BLaER1 treated with 17β-estradiol and CSF1 and Interleukin-3, amounts not matched to agents 10 nM and 100 nM (cell line): ENCODE measurements around the gene APOH.
A peak's percentile ranks its signal among the peaks of the same experiment; 100 is the strongest.

Experiments
- H3K27ac ChIP-seq, 11 experiments: shearing (Covaris generic); formaldehyde crosslinking; 2 replicates each; pipeline ENCODE4 v1.8.1; 2022
- H3K27me3 ChIP-seq, 11 experiments: shearing (Covaris generic); formaldehyde crosslinking; 2 replicates each; pipeline ENCODE4 v1.8.1; 2022
- H3K36me3 ChIP-seq, 11 experiments: shearing (Covaris generic); formaldehyde crosslinking; 2 replicates each; pipeline ENCODE4 v1.8.1; 2022
- H3K4me1 ChIP-seq, 10 experiments: shearing (Covaris generic); formaldehyde crosslinking; 2 replicates each; pipeline ENCODE4 v1.8.1; 2022
- H3K4me2 ChIP-seq, 11 experiments: shearing (Covaris generic); formaldehyde crosslinking; 2 replicates each; pipeline ENCODE4 v1.8.1; 2022
- H3K4me3 ChIP-seq, 10 experiments: shearing (Covaris generic); formaldehyde crosslinking; 2 replicates each; pipeline ENCODE4 v1.8.1; 2022
- H3K9ac ChIP-seq, 11 experiments: shearing (Covaris generic); formaldehyde crosslinking; 2 replicates each; pipeline ENCODE4 v1.8.1; 2022
- H3K9me3 ChIP-seq, 11 experiments: shearing (Covaris generic); formaldehyde crosslinking; replicated peaks in 1 of 11; 2 replicates each; pipeline ENCODE4 v1.8.1; 2022
- H4K20me1 ChIP-seq, 11 experiments: shearing (Covaris generic); formaldehyde crosslinking; 2 replicates each; pipeline ENCODE4 v1.8.1; 2022
- Cebpa-rat ChIP-seq, 11 experiments: shearing (Covaris generic); IDR thresholded peaks; 2 replicates each; pipeline ENCODE4 v1.8.1; 2022

Gene APOH

DNA sequence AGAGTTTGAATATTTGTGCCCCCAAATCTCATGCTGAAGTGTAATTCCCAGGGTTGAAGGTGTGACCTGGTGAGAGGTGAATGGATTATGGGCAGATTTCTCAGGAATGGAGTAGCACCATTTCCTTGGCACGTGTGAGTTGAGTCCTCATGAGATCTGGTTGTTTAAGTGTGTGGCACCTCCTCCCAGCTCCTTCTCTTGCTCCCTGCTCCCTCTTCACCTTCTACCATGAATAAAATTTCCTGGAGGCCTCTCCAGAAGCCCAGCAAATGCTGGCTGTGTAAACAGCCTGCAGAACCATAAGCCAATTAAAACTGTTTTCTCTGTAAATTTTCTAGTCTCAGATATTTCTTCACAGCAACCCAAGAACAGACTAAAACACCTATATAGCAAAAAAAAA lies 12.6 kb upstream of the APOH start:
- Histone ChIP-seq H3K27ac (no peak overlapping the region), H4K20me1 (no peaks in the 10 kb centered on the region), H3K27me3 (peaks cover 0 to 43% (median 0%) of the 10 kb centered on the region in 11 experiments; a peak in 6 of 22 replicates), H3K4me1 (peaks cover 10 to 31% (median 20%) of the 10 kb centered on the region in 10 experiments), H3K4me3 (no peak overlapping the region), H3K9me3 (no peaks in the 10 kb centered on the region), H3K9ac (no peak overlapping the region), H3K4me2 (no peak overlapping the region), H3K36me3 (no peaks in the 10 kb centered on the region)
- no peak for TF ChIP-seq Cebpa-rat (IDR thresholded peaks at IDR 0.05)

- Histone ChIP-seq H3K4me2 (peak overlapping the region in 7 of 11 experiments; percentile 3 to 38 (median 25); a peak in 9 of 22 replicates), H3K4me3 (no peak overlapping the region), H3K9ac (no peak overlapping the region), H3K9me3 (no peaks in the 10 kb centered on the region), H4K20me1 (no peaks in the 10 kb centered on the region), H3K36me3 (no peaks in the 10 kb centered on the region), H3K4me1 (peaks cover 0 to 19% (median 8%) of the 10 kb centered on the region in 10 experiments; a peak in 11 of 20 replicates), H3K27me3 (peaks cover 0 to 43% (median 0%) of the 10 kb centered on the region in 11 experiments; a peak in 6 of 22 replicates), H3K27ac (peak overlapping the region in 1 of 11 experiments; percentile 37; a peak in 3 of 22 replicates)
- TF ChIP-seq Cebpa-rat (IDR thresholded peaks at IDR 0.05), result no peak
Measured at GRCh38 chr17:66240630-66241029, 11.4 kb upstream of the APOH start.

- no peak for TF ChIP-seq Cebpa-rat (IDR thresholded peaks at IDR 0.05)
- H3K4me3 ChIP-seq, result no peak overlapping the region
- no peaks in the 10 kb centered on the region for H3K9me3 ChIP-seq
- H3K27me3 ChIP-seq, result peaks cover 0 to 41% (median 0%) of the 10 kb centered on the region in 11 experiments; a peak in 6 of 22 replicates
- H3K36me3 ChIP-seq, result no peaks in the 10 kb centered on the region
- H4K20me1 ChIP-seq, result no peaks in the 10 kb centered on the region
- peak overlapping the region in 6 of 11 experiments; percentile 3 to 36 (median 22); a peak in 5 of 22 replicates for H3K4me2 ChIP-seq
- H3K9ac ChIP-seq, result no peak overlapping the region
- peak overlapping the region in 1 of 11 experiments; percentile 37; a peak in 2 of 22 replicates for H3K27ac ChIP-seq
- peaks cover 0 to 14% (median 6%) of the 10 kb centered on the region in 10 experiments; a peak in 10 of 20 replicates for H3K4me1 ChIP-seq
Measured at GRCh38 chr17:66240013-66240412, 10.8 kb upstream of the APOH start.

DNA sequence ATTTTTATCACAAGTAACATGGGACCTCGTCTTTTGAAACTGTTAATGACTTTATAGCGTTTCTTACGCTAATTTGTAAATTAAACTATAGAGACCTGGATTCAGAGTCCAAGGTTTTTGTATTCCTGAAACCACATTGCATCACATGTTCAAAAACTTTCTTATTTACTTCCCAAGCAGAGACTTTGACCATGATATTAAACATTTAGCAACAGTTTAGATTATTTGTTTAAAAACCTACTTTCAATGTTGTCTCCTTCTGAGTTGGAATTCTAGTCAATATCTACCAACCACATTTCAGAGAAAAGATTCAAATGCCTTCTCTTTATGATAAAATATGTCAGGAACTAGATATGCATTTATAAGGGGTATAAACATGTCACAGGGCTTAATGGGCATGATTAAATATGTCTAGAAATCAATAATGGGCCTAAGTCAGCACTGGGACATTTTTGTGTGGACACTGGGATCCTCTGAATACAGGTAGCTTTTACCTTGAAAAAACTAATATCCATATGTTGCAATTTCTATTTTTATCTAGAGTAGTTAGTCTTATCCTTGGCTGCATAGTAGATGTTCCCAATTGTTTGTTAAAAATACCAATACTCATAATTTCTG lies 6.3 kb upstream of the APOH start:
- H3K4me3 ChIP-seq, result no peak overlapping the region
- no peaks in the 10 kb centered on the region for H4K20me1 ChIP-seq
- peaks cover 0 to 21% (median 0%) of the 10 kb centered on the region in 11 experiments; a peak in 5 of 22 replicates for H3K27me3 ChIP-seq
- TF ChIP-seq Cebpa-rat (IDR thresholded peaks at IDR 0.05), result no peak
- H3K27ac ChIP-seq, result no peak overlapping the region
- peaks cover 0 to 12% (median 4%) of the 10 kb centered on the region in 11 experiments; a peak in 7 of 22 replicates for H3K9me3 ChIP-seq
- no peak overlapping the region for H3K4me2 ChIP-seq
- no peak overlapping the region for H3K9ac ChIP-seq
- H3K4me1 ChIP-seq, result peaks cover 0 to 7% (median 3%) of the 10 kb centered on the region in 10 experiments; a peak in 10 of 20 replicates
- H3K36me3 ChIP-seq, result no peaks in the 10 kb centered on the region

- H3K4me2 ChIP-seq, result no peak overlapping the region
- H3K27ac ChIP-seq, result no peak overlapping the region
- H3K4me1 ChIP-seq, result peaks cover 0 to 4% (median 0%) of the 10 kb centered on the region in 10 experiments; a peak in 2 of 20 replicates
- peaks cover 0 to 12% (median 4%) of the 10 kb centered on the region in 11 experiments; a peak in 7 of 22 replicates for H3K9me3 ChIP-seq
- H3K4me3 ChIP-seq, result no peak overlapping the region
- H3K36me3 ChIP-seq, result no peaks in the 10 kb centered on the region
- no peaks in the 10 kb centered on the region for H4K20me1 ChIP-seq
- TF ChIP-seq Cebpa-rat (IDR thresholded peaks at IDR 0.05), result no peak
- peaks cover 0 to 19% (median 0%) of the 10 kb centered on the region in 11 experiments; a peak in 5 of 22 replicates for H3K27me3 ChIP-seq
- H3K9ac ChIP-seq, result no peak overlapping the region
Measured at GRCh38 chr17:66234611-66235010, 5.4 kb upstream of the APOH start.

- no peak overlapping the region for H3K27ac ChIP-seq
- no peak overlapping the region for H3K9ac ChIP-seq
- no peaks in the 10 kb centered on the region for H4K20me1 ChIP-seq
- no peaks in the 10 kb centered on the region for H3K36me3 ChIP-seq
- peaks cover 0 to 12% (median 4%) of the 10 kb centered on the region in 11 experiments; a peak in 7 of 22 replicates for H3K9me3 ChIP-seq
- H3K4me1 ChIP-seq, result peaks cover 0 to 4% (median 0%) of the 10 kb centered on the region in 10 experiments; a peak in 2 of 20 replicates
- TF ChIP-seq Cebpa-rat (IDR thresholded peaks at IDR 0.05), result no peak
- H3K27me3 ChIP-seq, result peaks cover 0 to 7% (median 0%) of the 10 kb centered on the region in 11 experiments; a peak in 5 of 22 replicates
- no peak overlapping the region for H3K4me3 ChIP-seq
- H3K4me2 ChIP-seq, result peak overlapping the region in 1 of 11 experiments; percentile 20; a peak in 2 of 22 replicates
Measured at GRCh38 chr17:66233023-66233753, 4.0 kb upstream of the APOH start.

- peak overlapping the region in 1 of 11 experiments; percentile 18; a peak in 1 of 22 replicates for H3K4me2 ChIP-seq
- H3K4me1 ChIP-seq, result peaks cover 0 to 4% (median 0%) of the 10 kb centered on the region in 10 experiments; a peak in 2 of 20 replicates
- H3K27ac ChIP-seq, result no peak overlapping the region
- TF ChIP-seq Cebpa-rat (IDR thresholded peaks at IDR 0.05), result no peak
- H3K9ac ChIP-seq, result no peak overlapping the region
- H3K9me3 ChIP-seq, result peaks cover 0 to 12% (median 4%) of the 10 kb centered on the region in 11 experiments; a peak in 7 of 22 replicates
- no peak overlapping the region for H3K4me3 ChIP-seq
- H3K36me3 ChIP-seq, result no peaks in the 10 kb centered on the region
- H3K27me3 ChIP-seq, result no peaks in the 10 kb centered on the region
- H4K20me1 ChIP-seq, result no peaks in the 10 kb centered on the region
Measured at GRCh38 chr17:66230922-66231591, 1.8 kb upstream of the APOH start.

DNA sequence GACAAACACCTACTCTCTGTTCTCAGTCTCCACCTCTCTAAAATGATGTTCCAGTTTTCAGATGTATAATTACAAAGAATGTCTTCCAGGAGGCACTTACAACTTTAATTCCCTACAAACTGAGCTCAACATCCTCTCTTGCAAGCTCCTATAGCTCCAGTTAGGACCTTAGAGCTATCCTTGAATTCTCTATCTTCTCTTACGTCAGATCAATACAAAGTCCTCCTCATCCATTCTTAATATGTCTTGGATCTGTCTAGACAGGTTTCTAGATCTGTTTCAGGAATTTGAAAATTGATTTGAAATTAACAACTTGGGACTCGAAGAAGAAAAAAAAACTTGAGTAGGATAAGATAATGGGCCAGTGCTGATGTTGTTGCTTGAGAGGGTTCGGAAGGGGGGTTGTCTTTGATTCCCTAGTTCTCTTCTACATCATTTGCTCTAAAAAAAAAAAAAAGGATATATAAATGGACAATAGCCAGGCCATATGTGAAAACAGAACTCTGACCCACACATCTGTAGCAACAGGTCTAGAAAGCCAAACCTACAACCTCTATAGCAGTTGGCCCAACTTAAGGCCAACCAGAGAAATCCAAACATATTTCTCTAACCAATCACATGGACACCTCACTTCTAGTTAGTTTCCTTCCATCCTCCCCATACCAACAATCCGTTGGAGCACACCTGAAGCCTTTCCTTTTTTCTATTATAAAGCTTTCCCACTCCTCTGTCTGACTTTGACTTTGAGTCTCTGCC lies 746 bp upstream of the APOH start:
- no peaks in the 10 kb centered on the region for H3K27me3 ChIP-seq
- no peaks in the 10 kb centered on the region for H4K20me1 ChIP-seq
- H3K36me3 ChIP-seq, result no peaks in the 10 kb centered on the region
- no peak overlapping the region for H3K4me2 ChIP-seq
- H3K9ac ChIP-seq, result no peak overlapping the region
- H3K4me1 ChIP-seq, result peaks cover 0 to 4% (median 0%) of the 10 kb centered on the region in 10 experiments; a peak in 2 of 20 replicates
- no peak overlapping the region for H3K4me3 ChIP-seq
- H3K27ac ChIP-seq, result no peak overlapping the region
- H3K9me3 ChIP-seq, result peaks cover 0 to 12% (median 4%) of the 10 kb centered on the region in 11 experiments; a peak in 7 of 22 replicates
- TF ChIP-seq Cebpa-rat (IDR thresholded peaks at IDR 0.05), result no peak
